ENCODE results near the gene FGFR1OP2.

Gene FGFR1OP2

GRCh38 chr12:27005495-27005894 lies 67.2 kb downstream of the FGFR1OP2 start:
- no peak for DNase-seq

- no peak for DNase-seq
These were observed 68.7 kb downstream of the FGFR1OP2 start for GRCh38 chr12:27006797-27007467.

- no peak for DNase-seq
These were observed 69.8 kb downstream of the FGFR1OP2 start for GRCh38 chr12:27008081-27008480.

- no peak for DNase-seq
These were observed 71.6 kb downstream of the FGFR1OP2 start for GRCh38 chr12:27009881-27010301.

GRCh38 chr12:27012239-27012981 lies 74.1 kb downstream of the FGFR1OP2 start:
- DNase-seq, result no peak

DNA sequence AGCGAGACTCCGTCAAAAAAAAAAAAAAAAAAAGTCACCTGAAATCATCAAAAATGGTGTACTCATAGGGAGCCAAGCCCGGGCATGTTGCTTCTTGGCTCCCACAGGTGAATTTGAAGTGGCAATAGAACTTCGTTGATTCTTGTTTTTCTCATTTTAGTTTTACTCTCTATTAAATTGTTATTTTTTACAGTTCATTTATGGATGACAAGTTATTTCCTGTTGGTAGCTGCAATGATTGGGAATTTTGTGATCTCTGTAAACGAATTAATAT lies 74.6 kb downstream of the FGFR1OP2 start:
- DNase-seq, result no peak

DNA sequence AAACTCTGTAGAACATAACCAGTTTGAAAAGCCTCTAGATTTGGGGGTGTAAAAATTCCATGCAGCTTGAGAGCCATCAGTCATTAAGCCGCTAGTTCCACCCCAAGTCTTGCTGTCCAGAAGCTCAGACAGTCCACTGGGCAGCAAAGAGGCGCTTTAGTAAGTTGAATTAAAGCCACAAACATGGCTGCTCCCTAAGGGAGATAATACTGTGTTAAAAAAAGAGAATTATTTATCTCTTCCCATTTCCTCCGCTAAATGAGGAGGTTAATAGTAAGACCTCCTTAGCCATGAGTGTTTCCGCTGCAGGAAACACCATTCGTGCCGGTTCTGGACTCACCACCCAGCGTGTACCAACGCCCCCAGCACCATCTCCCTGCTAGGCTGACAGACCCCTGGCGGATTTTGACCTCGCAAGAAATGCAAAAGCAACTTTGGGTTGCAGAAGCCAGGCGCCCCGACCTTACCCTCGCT lies 75.4 kb downstream of the FGFR1OP2 start:
- no peak for DNase-seq

DNA sequence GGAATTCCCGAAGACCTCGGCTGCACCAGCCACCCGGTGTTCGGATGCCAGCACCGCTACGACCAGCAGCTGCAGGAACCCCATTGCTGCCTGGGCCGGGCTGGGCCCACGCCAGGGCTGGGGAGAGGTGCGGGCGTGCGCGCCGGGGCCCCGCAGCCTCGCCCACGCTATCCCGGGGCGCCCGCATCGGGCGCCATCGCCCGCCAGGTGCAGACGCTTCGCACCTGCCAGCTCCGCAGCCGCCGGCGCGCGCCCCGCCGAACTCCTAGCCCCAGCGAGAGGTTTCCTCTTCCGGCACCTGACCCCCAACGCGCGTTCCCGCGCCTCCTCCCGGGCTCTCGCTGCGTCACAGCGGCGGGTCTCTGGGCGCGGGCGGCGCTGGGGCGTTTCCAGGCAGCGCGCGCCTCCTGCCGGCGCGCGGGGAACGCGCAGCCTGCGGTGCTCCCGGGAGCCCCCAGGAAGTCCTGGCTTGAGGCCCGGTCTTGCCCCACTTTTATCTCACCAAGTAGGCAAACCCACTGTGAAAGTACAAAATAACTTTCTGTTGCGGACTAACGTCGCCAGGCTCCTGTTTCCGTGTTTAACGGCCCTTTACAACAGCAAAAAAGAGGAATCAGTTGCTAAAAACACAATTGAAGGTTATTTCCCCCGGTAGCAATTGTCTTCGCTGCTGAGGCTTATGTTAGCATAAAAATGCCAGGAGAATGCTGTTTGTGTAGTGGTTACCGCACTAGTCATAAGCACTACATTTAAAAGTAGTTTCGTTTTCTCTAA lies 76.0 kb downstream of the FGFR1OP2 start, which contains the start of gene TM7SF3:
Gene TM7SF3, minus strand, starts transcription at position 300 of the 774 bp plus-strand sequence. Its CDS starts 216 bp downstream, at position 84.
- DNase-seq, result peak; percentile 73

DNA sequence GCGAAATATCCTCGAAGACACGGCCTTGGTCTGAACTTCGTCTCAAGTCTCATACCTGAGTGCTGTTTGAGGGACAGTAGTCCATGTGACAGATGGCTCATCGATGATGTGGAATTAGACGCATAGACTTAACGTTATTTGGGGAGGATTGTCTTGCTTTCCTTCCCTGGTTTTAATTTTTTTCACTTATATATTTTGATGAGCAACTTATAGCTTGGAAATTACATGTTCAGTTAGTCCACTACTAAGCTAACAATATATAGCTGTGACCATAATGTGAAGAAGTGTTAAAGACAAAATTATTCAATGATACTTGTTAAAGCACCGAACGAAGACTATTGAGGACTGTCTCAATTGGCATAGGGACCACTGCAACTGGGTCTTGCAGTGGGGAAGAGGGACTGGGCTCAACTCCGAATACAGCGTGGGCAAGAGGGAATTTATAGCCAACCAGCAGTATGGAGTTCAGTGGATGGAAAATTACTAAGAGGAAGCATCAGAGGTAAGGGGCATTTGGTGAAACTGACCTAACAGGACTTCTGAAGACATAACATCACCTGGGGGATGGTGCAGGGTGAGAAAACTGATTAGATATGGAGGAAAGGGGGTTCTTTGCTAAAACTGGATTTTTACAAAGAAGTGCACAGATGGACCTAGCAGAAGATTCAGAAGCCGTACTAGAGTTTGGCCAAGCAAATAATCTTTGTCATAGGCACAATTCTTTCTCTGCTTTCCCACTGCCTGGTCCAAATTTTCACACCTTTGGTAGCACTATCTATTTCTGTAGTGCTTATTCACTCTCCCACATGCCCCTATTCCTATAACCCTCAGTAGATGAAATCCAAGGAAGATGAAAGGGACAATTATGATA lies 76.8 kb downstream of the FGFR1OP2 start:
- DNase-seq, result no peak

GRCh38 chr12:27015730-27016076 lies 77.4 kb downstream of the FGFR1OP2 start:
- DNase-seq, result peak; percentile 60

Measured in NCI-H1694 (cell line).